ENCODE results near the gene FGGY. TPM values are rescaled to one million over a fixed set of nuclear protein-coding genes. Genes with fewer than 3 reads are reported as not detected.

Gene FGGY
- total and polyA plus RNA-seq, 2 donors = 16.6 to 36.9 TPM

GRCh38 chr1:59418363-59419144, 121.7 kb downstream of the FGGY start:
- H3K4me1 ChIP-seq (ENCODE audit: insufficient read depth) = peaks cover 1% of the 10 kb centered on the region
- no peak for DNase-seq (ENCODE audit: extremely low spot score)
- H3K36me3 ChIP-seq (ENCODE audit: insufficient read depth) = peaks cover 2% of the 10 kb centered on the region
- no peak overlapping the region for H3K27ac ChIP-seq (ENCODE audit: low read depth)
- no peak overlapping the region for H3K4me3 ChIP-seq (ENCODE audit: low read depth, low read length)
- WGBS = 68% methylated on average over 6 of the region's 6 CpGs

- WGBS = 87% methylated on average over 6 of the region's 6 CpGs
- Histone ChIP-seq H3K27ac (ENCODE audit: low read depth) (no peak overlapping the region), H3K4me1 (ENCODE audit: insufficient read depth) (peaks cover 1% of the 10 kb centered on the region), H3K36me3 (ENCODE audit: insufficient read depth) (peaks cover 2% of the 10 kb centered on the region), H3K4me3 (ENCODE audit: low read depth, low read length) (no peak overlapping the region)
- no peak for DNase-seq (ENCODE audit: extremely low spot score)
These were observed 122.7 kb downstream of the FGGY start for GRCh38 chr1:59419361-59420140.

- no peak for DNase-seq (ENCODE audit: extremely low spot score)
- Histone ChIP-seq H3K27ac (ENCODE audit: low read depth) (no peak overlapping the region), H3K4me3 (ENCODE audit: low read depth, low read length) (no peak overlapping the region), H3K36me3 (ENCODE audit: insufficient read depth) (peaks cover 2% of the 10 kb centered on the region), H3K4me1 (ENCODE audit: insufficient read depth) (peaks cover 1% of the 10 kb centered on the region)
- WGBS = 16% methylated on average over 1 of the region's 1 CpG
These were observed 124.5 kb downstream of the FGGY start for GRCh38 chr1:59421232-59421920.

GRCh38 chr1:59422921-59423575, 126.2 kb downstream of the FGGY start:
- H3K4me3 ChIP-seq (ENCODE audit: low read depth, low read length) = no peak overlapping the region

GRCh38 chr1:59427155-59427554, 130.3 kb downstream of the FGGY start:
- DNase-seq (ENCODE audit: extremely low spot score) = peak; percentile 31
- Histone ChIP-seq H3K4me3 (ENCODE audit: low read depth, low read length) (no peak overlapping the region), H3K27ac (ENCODE audit: low read depth) (no peak overlapping the region), H3K36me3 (ENCODE audit: insufficient read depth) (no peaks in the 10 kb centered on the region), H3K4me1 (ENCODE audit: insufficient read depth) (no peaks in the 10 kb centered on the region)
- 77% methylated on average over 7 of the region's 7 CpGs for WGBS

More at GRCh38 chr1:59422921-59423575, 126.2 kb downstream of the FGGY start:
- WGBS = 51% methylated on average over 6 of the region's 6 CpGs
- Histone ChIP-seq H3K36me3 (ENCODE audit: insufficient read depth) (peaks cover under 1% of the 10 kb centered on the region), H3K4me1 (ENCODE audit: insufficient read depth) (peaks cover 1% of the 10 kb centered on the region), H3K27ac (ENCODE audit: low read depth) (no peak overlapping the region)
- no peak for DNase-seq (ENCODE audit: extremely low spot score)

GRCh38 chr1:59427784-59428183, 130.9 kb downstream of the FGGY start:
- Histone ChIP-seq H3K4me1 (ENCODE audit: insufficient read depth) (no peaks in the 10 kb centered on the region), H3K27ac (ENCODE audit: low read depth) (no peak overlapping the region), H3K36me3 (ENCODE audit: insufficient read depth) (no peaks in the 10 kb centered on the region), H3K4me3 (ENCODE audit: low read depth, low read length) (no peak overlapping the region)
- no peak for DNase-seq (ENCODE audit: extremely low spot score)

GRCh38 chr1:59428828-59429227, 131.9 kb downstream of the FGGY start:
- Histone ChIP-seq H3K36me3 (ENCODE audit: insufficient read depth) (no peaks in the 10 kb centered on the region), H3K4me3 (ENCODE audit: low read depth, low read length) (no peak overlapping the region), H3K4me1 (ENCODE audit: insufficient read depth) (no peaks in the 10 kb centered on the region), H3K27ac (ENCODE audit: low read depth) (no peak overlapping the region)
- WGBS = 92% methylated on average over 6 of the region's 6 CpGs
- DNase-seq (ENCODE audit: extremely low spot score) = no peak

GRCh38 chr1:59429656-59430055, 132.8 kb downstream of the FGGY start:
- Histone ChIP-seq H3K27ac (ENCODE audit: low read depth) (no peak overlapping the region), H3K36me3 (ENCODE audit: insufficient read depth) (no peaks in the 10 kb centered on the region), H3K4me3 (ENCODE audit: low read depth, low read length) (no peak overlapping the region), H3K4me1 (ENCODE audit: insufficient read depth) (no peaks in the 10 kb centered on the region)
- no peak for DNase-seq (ENCODE audit: extremely low spot score)
- WGBS = 94% methylated on average over 3 of the region's 3 CpGs

GRCh38 chr1:59431566-59432294, 134.8 kb downstream of the FGGY start:
- DNase-seq (ENCODE audit: extremely low spot score) = no peak
- 83% methylated on average over 3 of the region's 3 CpGs for WGBS

GRCh38 chr1:59432531-59433439, 135.9 kb downstream of the FGGY start:
- Histone ChIP-seq H3K4me3 (ENCODE audit: low read depth, low read length) (no peak overlapping the region), H3K36me3 (ENCODE audit: insufficient read depth) (no peaks in the 10 kb centered on the region), H3K4me1 (ENCODE audit: insufficient read depth) (no peaks in the 10 kb centered on the region), H3K27ac (ENCODE audit: low read depth) (no peak overlapping the region)
- DNase-seq (ENCODE audit: extremely low spot score) = no peak
- WGBS = 93% methylated on average over 6 of the region's 6 CpGs

More at GRCh38 chr1:59431566-59432294, 134.8 kb downstream of the FGGY start:
- no peak overlapping the region for H3K4me3 ChIP-seq (ENCODE audit: low read depth, low read length)
- no peaks in the 10 kb centered on the region for H3K36me3 ChIP-seq (ENCODE audit: insufficient read depth)
- no peaks in the 10 kb centered on the region for H3K4me1 ChIP-seq (ENCODE audit: insufficient read depth)
- H3K27ac ChIP-seq (ENCODE audit: low read depth) = no peak overlapping the region

- no peaks in the 10 kb centered on the region for H3K36me3 ChIP-seq (ENCODE audit: insufficient read depth)
- H3K27ac ChIP-seq (ENCODE audit: low read depth) = no peak overlapping the region
- H3K4me1 ChIP-seq (ENCODE audit: insufficient read depth) = no peaks in the 10 kb centered on the region
- H3K4me3 ChIP-seq (ENCODE audit: low read depth, low read length) = no peak overlapping the region
- DNase-seq (ENCODE audit: extremely low spot score) = no peak
- WGBS = 79% methylated on average over 6 of the region's 6 CpGs
These were observed 136.5 kb downstream of the FGGY start for GRCh38 chr1:59433440-59433813.

GRCh38 chr1:59434336-59434735, 137.4 kb downstream of the FGGY start:
- H3K4me1 ChIP-seq (ENCODE audit: insufficient read depth) = no peaks in the 10 kb centered on the region
- no peak overlapping the region for H3K27ac ChIP-seq (ENCODE audit: low read depth)
- no peaks in the 10 kb centered on the region for H3K36me3 ChIP-seq (ENCODE audit: insufficient read depth)
- 73% methylated on average over 3 of the region's 3 CpGs for WGBS
- no peak overlapping the region for H3K4me3 ChIP-seq (ENCODE audit: low read depth, low read length)
- no peak for DNase-seq (ENCODE audit: extremely low spot score)
